OCI-LY1 (cell line): ENCODE measurements around the gene SEMA3G.

Experiments
- H2AFZ ChIP-seq: fragments of 200-600 bp; sonication (generic), shearing (Covaris generic); 2 replicates; pipeline ENCODE4 v1.6.0; 2014; ENCODE audit warnings: antibody characterized with exemption, mild to moderate bottlenecking, low read length
- H3F3A ChIP-seq: fragments of 200-600 bp; sonication (generic), shearing (Covaris generic); 2 replicates; pipeline ENCODE4 v1.6.0; 2014; ENCODE audit warnings: mild to moderate bottlenecking, antibody characterized with exemption, low read length, moderate library complexity; ENCODE audit not compliant: insufficient read depth
- H3K27ac ChIP-seq: fragments of 200-600 bp; sonication (generic); 2 replicates; pipeline ENCODE4 v1.5.1; 2014; ENCODE audit warnings: low read length, mixed run types, mild to moderate bottlenecking, low read depth; ENCODE audit not compliant: poor library complexity, severe bottlenecking
- H3K27me3 ChIP-seq: fragments of 200-600 bp; sonication (generic); 2 replicates; pipeline ENCODE4 v1.6.0; 2014; ENCODE audit warnings: antibody characterized with exemption, mild to moderate bottlenecking, low read length, moderate library complexity; ENCODE audit not compliant: insufficient read depth
- H3K36me3 ChIP-seq: fragments of 200-600 bp; sonication (generic); 2 replicates; pipeline ENCODE4 v1.6.1; 2014; ENCODE audit warnings: mild to moderate bottlenecking, antibody characterized with exemption, low read length, moderate library complexity, mixed read lengths; ENCODE audit not compliant: insufficient read depth
- H3K4me1 ChIP-seq: fragments of 200-600 bp; sonication (generic); 2 replicates; pipeline ENCODE4 v1.5.1; 2014; ENCODE audit warnings: mild to moderate bottlenecking, low read length, moderate library complexity; ENCODE audit not compliant: insufficient read depth, severe bottlenecking
- H3K4me2 ChIP-seq: fragments of 200-600 bp; sonication (generic), shearing (Covaris generic); 2 replicates; pipeline ENCODE4 v1.6.1; 2014; ENCODE audit warnings: low read length
- H3K4me3 ChIP-seq: fragments of 200-600 bp; sonication (generic); 2 replicates; pipeline ENCODE4 v1.5.1; 2014; ENCODE audit warnings: low read length, low read depth, mild to moderate bottlenecking, mixed read lengths; ENCODE audit not compliant: poor library complexity, severe bottlenecking
- H3K79me2 ChIP-seq: fragments of 200-600 bp; shearing (Covaris generic); 2 replicates; pipeline ENCODE4 v1.6.1; 2016; ENCODE audit warnings: mixed run types, low read length, mixed read lengths; ENCODE audit not compliant: insufficient read depth
- H3K9ac ChIP-seq: fragments of 200-600 bp; sonication (generic), shearing (Covaris generic); 2 replicates; pipeline ENCODE4 v1.6.1; 2014; ENCODE audit warnings: mild to moderate bottlenecking, low read length, mixed read lengths
- H3K9me2 ChIP-seq: fragments of 200-600 bp; sonication (generic), shearing (Covaris generic); 2 replicates; pipeline ENCODE4 v1.6.1; 2014; ENCODE audit warnings: low read depth, mild to moderate bottlenecking, low read length, mixed read lengths
- H3K9me3 ChIP-seq: fragments of 200-600 bp; shearing (Covaris generic); 2 replicates; pipeline ENCODE4 v1.6.1; 2014; ENCODE audit warnings: low read length, mixed read lengths
- H4K20me1 ChIP-seq: fragments of 200-600 bp; sonication (generic), shearing (Covaris generic); 2 replicates; pipeline ENCODE4 v1.6.0; 2016; ENCODE audit warnings: mild to moderate bottlenecking, low read length; ENCODE audit not compliant: insufficient read depth
- EZH2 ChIP-seq: fragments of 200-600 bp; sonication (generic), shearing (Covaris generic); IDR thresholded peaks from 2 replicates; pipeline ENCODE4 v1.8.0; 2017; ENCODE audit warnings: borderline replicate concordance, mixed run types, mild to moderate bottlenecking, antibody characterized with exemption, low read length, moderate library complexity, mixed read lengths
- TF ChIP-seq, protein P1 (sequence below): fragments of 200-600 bp; sonication (generic), shearing (Covaris generic); IDR thresholded peaks from 2 replicates; pipeline ENCODE4 v1.5.1; 2017; ENCODE audit warnings: mild to moderate bottlenecking, antibody characterized with exemption, low read length, moderate library complexity, mixed read lengths

The SEMA3G gene

DNA sequence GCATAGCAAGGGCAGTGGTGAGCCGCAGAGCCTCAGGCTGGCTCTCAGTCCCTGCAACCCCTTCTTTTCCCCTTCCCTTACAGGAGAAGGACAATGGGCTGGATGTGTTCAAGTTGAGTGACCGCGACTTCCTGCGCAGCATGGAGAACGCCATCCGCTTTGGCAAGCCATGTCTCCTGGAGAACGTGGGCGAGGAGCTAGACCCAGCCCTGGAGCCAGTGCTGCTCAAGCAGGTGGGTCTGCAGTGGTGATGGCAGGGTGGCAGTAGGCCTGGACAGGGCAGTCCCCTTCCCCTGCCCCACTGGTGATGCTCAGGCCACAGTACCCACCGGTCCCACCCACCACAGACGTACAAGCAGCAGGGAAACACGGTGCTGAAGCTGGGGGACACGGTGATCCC lies 53.8 kb downstream of the SEMA3G start:
- Histone ChIP-seq H3F3A (no peaks in the 10 kb centered on the region), H3K79me2 (no peaks in the 10 kb centered on the region), H3K9me2 (no peaks in the 10 kb centered on the region), H3K27me3 (no peaks in the 10 kb centered on the region), H3K4me3 (no peak overlapping the region), H3K4me2 (no peak overlapping the region), H3K4me1 (no peaks in the 10 kb centered on the region), H3K36me3 (no peaks in the 10 kb centered on the region), H3K9me3 (no peaks in the 10 kb centered on the region), H4K20me1 (no peaks in the 10 kb centered on the region), H3K27ac (no peak overlapping the region), H2AFZ (no peak overlapping the region), H3K9ac (no peak overlapping the region)
- TF ChIP-seq, protein P1, sequence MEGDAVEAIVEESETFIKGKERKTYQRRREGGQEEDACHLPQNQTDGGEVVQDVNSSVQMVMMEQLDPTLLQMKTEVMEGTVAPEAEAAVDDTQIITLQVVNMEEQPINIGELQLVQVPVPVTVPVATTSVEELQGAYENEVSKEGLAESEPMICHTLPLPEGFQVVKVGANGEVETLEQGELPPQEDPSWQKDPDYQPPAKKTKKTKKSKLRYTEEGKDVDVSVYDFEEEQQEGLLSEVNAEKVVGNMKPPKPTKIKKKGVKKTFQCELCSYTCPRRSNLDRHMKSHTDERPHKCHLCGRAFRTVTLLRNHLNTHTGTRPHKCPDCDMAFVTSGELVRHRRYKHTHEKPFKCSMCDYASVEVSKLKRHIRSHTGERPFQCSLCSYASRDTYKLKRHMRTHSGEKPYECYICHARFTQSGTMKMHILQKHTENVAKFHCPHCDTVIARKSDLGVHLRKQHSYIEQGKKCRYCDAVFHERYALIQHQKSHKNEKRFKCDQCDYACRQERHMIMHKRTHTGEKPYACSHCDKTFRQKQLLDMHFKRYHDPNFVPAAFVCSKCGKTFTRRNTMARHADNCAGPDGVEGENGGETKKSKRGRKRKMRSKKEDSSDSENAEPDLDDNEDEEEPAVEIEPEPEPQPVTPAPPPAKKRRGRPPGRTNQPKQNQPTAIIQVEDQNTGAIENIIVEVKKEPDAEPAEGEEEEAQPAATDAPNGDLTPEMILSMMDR, result no peak
- TF ChIP-seq EZH2, result no peak

DNA sequence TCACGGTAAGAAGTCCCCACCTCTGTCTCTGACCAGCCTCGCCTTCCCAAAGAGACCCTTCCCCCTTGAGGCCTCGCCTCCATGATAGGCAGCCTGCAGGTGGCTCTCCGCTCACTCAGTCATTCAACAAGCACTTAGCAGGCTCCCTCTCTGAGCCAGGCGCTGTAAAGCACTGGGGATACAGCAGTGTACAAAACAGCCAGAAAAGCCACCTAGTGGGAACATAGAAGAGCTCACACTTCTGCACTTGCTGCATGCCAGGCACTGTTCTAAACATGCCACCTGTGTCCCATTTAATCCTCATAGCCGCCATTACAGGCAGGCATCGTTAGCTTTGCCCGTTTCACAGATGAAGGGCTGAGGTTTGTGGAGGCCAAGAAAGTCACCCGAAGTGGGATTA lies 56.0 kb downstream of the SEMA3G start:
- Histone ChIP-seq H3K4me2 (no peak overlapping the region), H3K9me3 (no peaks in the 10 kb centered on the region), H3K9ac (no peak overlapping the region), H3K9me2 (no peaks in the 10 kb centered on the region), H3K4me3 (no peak overlapping the region), H3K27me3 (no peaks in the 10 kb centered on the region), H3F3A (no peaks in the 10 kb centered on the region), H3K27ac (no peak overlapping the region), H3K36me3 (no peaks in the 10 kb centered on the region), H2AFZ (no peak overlapping the region), H3K4me1 (no peaks in the 10 kb centered on the region), H4K20me1 (no peaks in the 10 kb centered on the region), H3K79me2 (no peaks in the 10 kb centered on the region)
- no peak for TF ChIP-seq EZH2
- TF ChIP-seq, protein P1, result no peak

DNA sequence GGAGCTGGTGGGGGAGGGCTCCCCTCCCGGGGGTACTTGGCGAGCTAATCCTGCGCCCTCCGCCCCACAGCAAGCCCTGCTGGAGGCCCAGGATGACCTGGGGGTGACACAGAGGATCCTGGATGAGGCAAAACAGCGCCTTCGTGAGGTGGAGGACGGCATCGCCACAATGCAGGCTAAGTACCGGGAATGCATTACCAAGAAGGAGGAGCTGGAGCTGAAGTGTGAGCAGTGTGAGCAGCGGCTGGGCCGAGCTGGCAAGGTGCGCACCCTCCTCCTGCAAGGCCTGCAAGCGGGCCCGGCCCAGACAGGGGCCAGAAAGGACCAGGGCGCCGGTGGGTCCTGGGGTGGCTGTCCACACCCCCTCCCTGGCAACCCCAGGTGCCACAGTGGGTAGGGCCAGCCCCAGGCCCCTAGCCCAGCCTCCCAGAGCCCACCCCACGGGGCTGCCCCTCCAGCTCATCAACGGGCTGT lies 56.5 kb downstream of the SEMA3G start:
- Histone ChIP-seq H3K27ac (no peak overlapping the region), H3K36me3 (no peaks in the 10 kb centered on the region)

More for the DNA sequence above, 56.5 kb downstream of the SEMA3G start:
- H3K9ac ChIP-seq, result no peak overlapping the region
- no peak for TF ChIP-seq EZH2
- TF ChIP-seq, protein P1, result peak; percentile 17; the same call in 1 of the 2 replicates
- no peaks in the 10 kb centered on the region for H3K27me3 ChIP-seq
- no peaks in the 10 kb centered on the region for H3K9me2 ChIP-seq
- H3K79me2 ChIP-seq, result no peaks in the 10 kb centered on the region
- no peak overlapping the region for H2AFZ ChIP-seq
- H3K9me3 ChIP-seq, result no peaks in the 10 kb centered on the region
- no peaks in the 10 kb centered on the region for H4K20me1 ChIP-seq
- no peak overlapping the region for H3K4me2 ChIP-seq
- H3K4me3 ChIP-seq, result no peak overlapping the region
- no peaks in the 10 kb centered on the region for H3K4me1 ChIP-seq
- no peaks in the 10 kb centered on the region for H3F3A ChIP-seq
